H9 (cell line): ENCODE measurements around the gene EIF3A. TPM values are rescaled to one million over a fixed set of nuclear protein-coding genes. Genes with fewer than 3 reads are reported as not detected.

Experiments
- DNase-seq: peaks from one replicate; pipeline ENCODE4 v3.0.0-alpha.2; 2017
- H2AFZ ChIP-seq: one replicate; pipeline ENCODE4 v1.6.1; 2013; ENCODE audit warnings: mild to moderate bottlenecking, low read length, control low read depth, moderate library complexity
- H2AK5ac ChIP-seq: 2 replicates; pipeline ENCODE4 v1.6.1; 2013; ENCODE audit warnings: low read length, control low read depth, mixed read lengths; ENCODE audit not compliant: insufficient read length
- H2BK120ac ChIP-seq: one replicate; pipeline ENCODE4 v1.6.1; 2013; ENCODE audit warnings: low read depth, mild to moderate bottlenecking, low read length, control low read depth, inconsistent platforms; ENCODE audit not compliant: poor library complexity, severe bottlenecking
- H2BK12ac ChIP-seq: 2 replicates; pipeline ENCODE4 v1.6.1; 2013; ENCODE audit warnings: low read length, control low read depth, mixed read lengths, low read depth; ENCODE audit not compliant: insufficient read length
- H2BK15ac ChIP-seq: 2 replicates; pipeline ENCODE4 v1.6.1; 2013; ENCODE audit warnings: low read depth, low read length, control low read depth
- H2BK20ac ChIP-seq: one replicate; pipeline ENCODE4 v1.6.1; 2013; ENCODE audit warnings: low read depth, mild to moderate bottlenecking, low read length, control low read depth, inconsistent platforms; ENCODE audit not compliant: poor library complexity, severe bottlenecking
- H2BK5ac ChIP-seq: 2 replicates; pipeline ENCODE4 v1.6.1; 2013; ENCODE audit warnings: low read length, control low read depth, mixed read lengths; ENCODE audit not compliant: insufficient read length
- H3K14ac ChIP-seq: 2 replicates; pipeline ENCODE4 v1.6.1; 2013; ENCODE audit warnings: low read length, control low read depth; ENCODE audit not compliant: insufficient read depth
- H3K18ac ChIP-seq: 2 replicates; pipeline ENCODE4 v1.6.1; 2013; ENCODE audit warnings: low read depth, mild to moderate bottlenecking, mixed read lengths, low read length, control low read depth; ENCODE audit not compliant: insufficient read length
- H3K23ac ChIP-seq: 2 replicates; pipeline ENCODE4 v1.6.1; 2013; ENCODE audit warnings: low read length, control low read depth, mixed read lengths, low read depth; ENCODE audit not compliant: insufficient read length
- H3K23me2 ChIP-seq: 2 replicates; pipeline ENCODE4 v1.6.1; 2013; ENCODE audit warnings: low read depth, mild to moderate bottlenecking, mixed read lengths, low read length, control low read depth; ENCODE audit not compliant: insufficient read length, poor library complexity, severe bottlenecking
- H3K27ac ChIP-seq: 2 replicates; pipeline ENCODE4 v1.5.1; 2013; ENCODE audit warnings: low read length, control low read depth, mixed read lengths, low read depth; ENCODE audit not compliant: insufficient read length
- H3K27me3 ChIP-seq: 2 replicates; pipeline ENCODE4 v1.6.1; 2013; ENCODE audit warnings: low read length, control low read depth, inconsistent platforms; ENCODE audit not compliant: insufficient read depth
- H3K4ac ChIP-seq: 2 replicates; pipeline ENCODE4 v1.6.1; 2013; ENCODE audit warnings: low read depth, mild to moderate bottlenecking, control low read depth, inconsistent platforms, low read length, moderate library complexity
- H3K4me1 ChIP-seq: 2 replicates; pipeline ENCODE4 v1.6.1; 2013; ENCODE audit warnings: low read length, control low read depth, inconsistent platforms; ENCODE audit not compliant: insufficient read depth
- H3K4me2 ChIP-seq: 2 replicates; pipeline ENCODE4 v1.6.1; 2013; ENCODE audit warnings: low read length, control low read depth, mixed read lengths; ENCODE audit not compliant: insufficient read length, insufficient read depth
- H3K56ac ChIP-seq: 2 replicates; pipeline ENCODE4 v1.6.1; 2013; ENCODE audit warnings: low read depth, mild to moderate bottlenecking, mixed read lengths, low read length, control low read depth; ENCODE audit not compliant: insufficient read length
- H3K79me1 ChIP-seq: 2 replicates; pipeline ENCODE4 v1.6.1; 2013; ENCODE audit warnings: low read depth, mild to moderate bottlenecking, moderate library complexity, low read length, control low read depth, inconsistent platforms; ENCODE audit not compliant: insufficient read depth, poor library complexity, severe bottlenecking
- H3K79me2 ChIP-seq: 2 replicates; pipeline ENCODE4 v1.6.1; 2013; ENCODE audit warnings: low read length, control low read depth, inconsistent platforms; ENCODE audit not compliant: insufficient read depth
- H3K9ac ChIP-seq: 2 replicates; pipeline ENCODE4 v1.6.1; 2013; ENCODE audit warnings: low read length, control low read depth, mixed read lengths; ENCODE audit not compliant: insufficient read length; ENCODE audit errors: extremely low read depth
- H3K9me3 ChIP-seq: one replicate; pipeline ENCODE4 v1.6.1; 2013; ENCODE audit warnings: low read depth, low read length, inconsistent platforms; ENCODE audit not compliant: control insufficient read depth
- H3T11ph ChIP-seq: one replicate; pipeline ENCODE4 v1.6.1; 2013; ENCODE audit warnings: mild to moderate bottlenecking, low read length, control low read depth, inconsistent platforms
- H4K20me1 ChIP-seq: one replicate; pipeline ENCODE4 v1.6.1; 2013; ENCODE audit not compliant: control insufficient read depth, insufficient read length, insufficient read depth
- H4K5ac ChIP-seq: 2 replicates; pipeline ENCODE4 v1.6.1; 2013; ENCODE audit warnings: low read depth, mild to moderate bottlenecking, mixed read lengths, low read length, control low read depth; ENCODE audit not compliant: insufficient read length
- H4K8ac ChIP-seq: replicated peaks from 2 replicates; pipeline ENCODE4 v1.6.1; 2013; ENCODE audit warnings: low read length, control low read depth, mixed read lengths, low read depth; ENCODE audit not compliant: insufficient read length
- H4K91ac ChIP-seq: 2 replicates; pipeline ENCODE4 v1.6.1; 2013; ENCODE audit warnings: low read depth, mild to moderate bottlenecking, moderate library complexity, mixed read lengths, low read length, control low read depth; ENCODE audit not compliant: insufficient read length
- H3K27ac Mint-ChIP-seq, 3 experiments: 2 replicates in 2 of 3; 3 replicates in 1 of 3; pipeline ENCODE4 v1.8.0; 2020 to 2021; ENCODE audit warnings: mixed read lengths in 3 of 3, mild to moderate bottlenecking in 1 of 3, moderate library complexity in 1 of 3
- H3K27me3 Mint-ChIP-seq: 2 replicates; pipeline ENCODE4 v1.8.0; 2021; ENCODE audit warnings: low read depth, mild to moderate bottlenecking, moderate library complexity, mixed read lengths
- H3K36me3 Mint-ChIP-seq, 3 experiments: 2 replicates in 2 of 3; 3 replicates in 1 of 3; pipeline ENCODE4 v1.8.0; 2020 to 2021; ENCODE audit warnings: low read depth in 3 of 3, mixed read lengths in 3 of 3; ENCODE audit not compliant: insufficient read depth in 1 of 3
- H3K4me1 Mint-ChIP-seq, 2 experiments: 2 replicates each; pipeline ENCODE4 v1.8.0; 2020; ENCODE audit warnings: mixed read lengths in 2 of 2
- H3K4me3 Mint-ChIP-seq, 2 experiments: 2 replicates in 1 of 2; 3 replicates in 1 of 2; pipeline ENCODE4 v1.8.0; 2020 to 2021; ENCODE audit warnings: mild to moderate bottlenecking in 2 of 2, mixed read lengths in 2 of 2, moderate library complexity in 1 of 2
- H3K9me3 Mint-ChIP-seq, 2 experiments: 2 replicates in 1 of 2; 3 replicates in 1 of 2; pipeline ENCODE4 v1.8.0; 2020; ENCODE audit warnings: mild to moderate bottlenecking in 2 of 2, mixed read lengths in 2 of 2, moderate library complexity in 1 of 2
- WGBS: extraction: QIAGEN DNeasy Blood & Tissue Kit; methylation state at CpG from one replicate; pipeline ENCODE4 v1.1.7; 2013; ENCODE audit warnings: missing lambda C conversion rate, low lambda C conversion rate, mixed read lengths; ENCODE audit not compliant: insufficient read length; ENCODE audit errors: extremely low coverage; 5-methylcytosine and 5-hydroxymethylcytosine counted together
- total RNA-seq: library from RNA; stranded (reverse); gene quantifications from 2 replicates; pipeline ENCODE4 v1.2.1, GENCODE V29; 2021
- TF ChIP-seq, protein P1 (sequence below): fragments of 200-600 bp; sonication (generic); conservative IDR thresholded peaks from 3 replicates; pipeline ENCODE4 v1.8.0; 2021; ENCODE audit warnings: antibody characterized with exemption, mild to moderate bottlenecking

EIF3A gene
- total RNA-seq, 1 experiment from 2014 or later: 206 TPM

DNA sequence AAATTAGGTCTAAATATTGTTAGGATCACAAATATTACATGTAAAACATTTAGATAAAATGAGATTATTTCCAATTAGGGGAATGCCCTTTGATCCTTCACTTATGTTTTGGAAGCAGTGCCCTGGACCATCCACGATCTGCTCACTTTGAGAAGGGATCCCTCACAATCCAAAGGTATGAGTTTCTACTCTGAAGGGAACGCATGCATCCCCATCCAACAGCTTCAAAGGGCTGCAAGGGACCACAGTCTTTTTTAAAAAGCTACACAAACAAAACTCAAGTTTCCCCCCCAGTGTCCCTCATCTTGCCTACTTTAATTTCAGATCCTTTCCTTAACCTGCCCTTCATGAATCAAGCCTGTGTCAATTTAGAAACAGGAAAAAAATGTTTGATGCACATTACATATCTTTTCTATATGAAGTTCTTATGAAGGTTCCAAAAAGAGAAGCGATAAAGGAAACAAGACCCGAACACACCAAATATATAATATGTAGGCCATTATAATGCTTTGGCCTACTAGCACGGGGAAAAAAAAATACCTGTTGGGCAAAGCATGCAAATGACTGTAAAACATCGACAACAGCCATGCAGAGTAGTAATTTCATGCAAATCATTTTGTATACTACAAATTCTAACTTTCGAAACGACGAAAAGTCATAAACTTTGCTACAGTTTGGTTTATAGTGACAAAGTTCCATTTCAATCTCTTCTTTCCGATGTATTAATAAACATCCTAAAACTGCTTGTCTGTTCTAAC is 2.0 kb downstream of the EIF3A start:
- Histone ChIP-seq H3K9me3 (no peaks in the 10 kb centered on the region), H2BK12ac (no peak overlapping the region), H3K79me1 (no peaks in the 10 kb centered on the region), H3K79me2 (peaks cover 56% of the 10 kb centered on the region), H3K4me2 (peak overlapping the region; percentile 88), H2AFZ (no peak overlapping the region), H3K27me3 (no peaks in the 10 kb centered on the region), H3K27ac (no peak overlapping the region), H3K4me1 (no peaks in the 10 kb centered on the region), H3K14ac (no peak overlapping the region), H4K5ac (no peak overlapping the region), H3K23ac (no peak overlapping the region), H3K9ac (peak overlapping the region; percentile 94), H4K91ac (no peak overlapping the region), H3K18ac (no peak overlapping the region), H4K20me1 (no peaks in the 10 kb centered on the region), H3T11ph (no peak overlapping the region), H3K23me2 (peaks cover 5% of the 10 kb centered on the region), H4K8ac (no peak overlapping the region), H2BK15ac (no peak overlapping the region), H2AK5ac (no peak overlapping the region), H3K56ac (no peak overlapping the region), H2BK120ac (no peak overlapping the region), H2BK5ac (no peak overlapping the region), H2BK20ac (no peak overlapping the region), H3K4ac (no peak overlapping the region)
- TF ChIP-seq, protein P1, sequence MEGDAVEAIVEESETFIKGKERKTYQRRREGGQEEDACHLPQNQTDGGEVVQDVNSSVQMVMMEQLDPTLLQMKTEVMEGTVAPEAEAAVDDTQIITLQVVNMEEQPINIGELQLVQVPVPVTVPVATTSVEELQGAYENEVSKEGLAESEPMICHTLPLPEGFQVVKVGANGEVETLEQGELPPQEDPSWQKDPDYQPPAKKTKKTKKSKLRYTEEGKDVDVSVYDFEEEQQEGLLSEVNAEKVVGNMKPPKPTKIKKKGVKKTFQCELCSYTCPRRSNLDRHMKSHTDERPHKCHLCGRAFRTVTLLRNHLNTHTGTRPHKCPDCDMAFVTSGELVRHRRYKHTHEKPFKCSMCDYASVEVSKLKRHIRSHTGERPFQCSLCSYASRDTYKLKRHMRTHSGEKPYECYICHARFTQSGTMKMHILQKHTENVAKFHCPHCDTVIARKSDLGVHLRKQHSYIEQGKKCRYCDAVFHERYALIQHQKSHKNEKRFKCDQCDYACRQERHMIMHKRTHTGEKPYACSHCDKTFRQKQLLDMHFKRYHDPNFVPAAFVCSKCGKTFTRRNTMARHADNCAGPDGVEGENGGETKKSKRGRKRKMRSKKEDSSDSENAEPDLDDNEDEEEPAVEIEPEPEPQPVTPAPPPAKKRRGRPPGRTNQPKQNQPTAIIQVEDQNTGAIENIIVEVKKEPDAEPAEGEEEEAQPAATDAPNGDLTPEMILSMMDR: no peak
- peaks cover 22 to 40% (median 25%) of the 10 kb centered on the region in 3 experiments for H3K36me3 Mint-ChIP-seq
- peaks cover 18 to 25% of the 10 kb centered on the region in 2 experiments for H3K4me1 Mint-ChIP-seq
- no peak for DNase-seq
- no peaks in the 10 kb centered on the region for H3K27me3 Mint-ChIP-seq
- H3K9me3 Mint-ChIP-seq: peaks cover 0 to 2% of the 10 kb centered on the region in 2 experiments; a peak in 2 of 5 replicates
- peak overlapping the region; percentile 22 to 99 (median 34); a peak in 4 of 7 replicates for H3K27ac Mint-ChIP-seq
- peak overlapping the region; percentile 94 to 99 for H3K4me3 Mint-ChIP-seq
- WGBS: no CpG with 5 or more reads among the region's 10 CpGs
